HepG2 (cell line): ENCODE measurements around the gene WDR45B. TPM values are rescaled to one million over a fixed set of nuclear protein-coding genes. Genes with fewer than 3 reads are reported as not detected.

ENCODE experiments used
- ASH2L ChIP-seq: fragments of 300-600, 200-600 bp; sonication (generic); IDR thresholded peaks from 2 replicates; pipeline ENCODE4 v1.7.0; 2017; ENCODE audit warnings: low read depth, mild to moderate bottlenecking, moderate library complexity, mixed read lengths, low read length; ENCODE audit not compliant: insufficient read length
- CHCHD3 ChIP-seq: sonication (generic); formaldehyde crosslinking; IDR thresholded peaks from 2 replicates; pipeline ENCODE4 v1.8.0; 2022; ENCODE audit warnings: mild to moderate bottlenecking, missing genetic modification reagents, moderate library complexity
- ELF3 ChIP-seq: IDR thresholded peaks from 2 replicates; pipeline ENCODE4 v1.6.1; 2016; ENCODE audit warnings: missing genetic modification reagents, missing compliant biosample characterization
- ETV5 ChIP-seq: IDR thresholded peaks from 2 replicates; pipeline ENCODE4 v1.6.1; 2018; ENCODE audit warnings: missing biosample characterization, missing genetic modification reagents, inconsistent platforms, borderline replicate concordance
- IRF1 ChIP-seq: sonication (generic); formaldehyde crosslinking; IDR thresholded peaks from 2 replicates; pipeline ENCODE4 v1.4.0; 2020; ENCODE audit warnings: low read depth, mild to moderate bottlenecking, missing genetic modification reagents
- JDP2 ChIP-seq: sonication (generic); formaldehyde crosslinking; IDR thresholded peaks from 2 replicates; pipeline ENCODE4 v1.8.1; 2022; ENCODE audit warnings: missing genetic modification reagents, borderline replicate concordance
- KDM4B ChIP-seq: sonication (generic); formaldehyde crosslinking; IDR thresholded peaks from 2 replicates; pipeline ENCODE4 v1.4.0; 2020; ENCODE audit warnings: missing genetic modification reagents
- MBD4 ChIP-seq: IDR thresholded peaks from 2 replicates; pipeline ENCODE4 v1.6.1; 2012; ENCODE audit warnings: low read length, inconsistent platforms, borderline replicate concordance
- MLLT10 ChIP-seq: sonication (generic); formaldehyde crosslinking; IDR thresholded peaks from 2 replicates; pipeline ENCODE4 v1.4.0; 2020; ENCODE audit warnings: missing genetic modification reagents
- NCOA2 ChIP-seq: sonication (generic); formaldehyde crosslinking; IDR thresholded peaks from 2 replicates; pipeline ENCODE4 v1.8.0; 2022; ENCODE audit warnings: inconsistent platforms
- NCOA5 ChIP-seq: sonication (generic); formaldehyde crosslinking; IDR thresholded peaks from 2 replicates; pipeline ENCODE4 v1.4.0; 2020; ENCODE audit warnings: missing genetic modification reagents
- NFIC ChIP-seq: IDR thresholded peaks from 2 replicates; pipeline ENCODE4 v1.6.1; 2012; ENCODE audit warnings: mild to moderate bottlenecking, low read length, inconsistent platforms
- ONECUT2 ChIP-seq: sonication (generic); formaldehyde crosslinking; IDR thresholded peaks from 2 replicates; pipeline ENCODE4 v1.4.0; 2020; ENCODE audit warnings: missing genetic modification reagents
- PRDM4 ChIP-seq: sonication (generic); formaldehyde crosslinking; IDR thresholded peaks from 2 replicates; pipeline ENCODE4 v1.9.0; 2021; ENCODE audit warnings: missing genetic modification reagents, borderline replicate concordance
- RARA ChIP-seq: IDR thresholded peaks from 2 replicates; pipeline ENCODE4 v1.6.1; 2016; ENCODE audit warnings: missing genetic modification reagents, missing compliant biosample characterization
- SMC3 ChIP-seq: IDR thresholded peaks from 2 replicates; pipeline ENCODE4 v1.6.1; 2011; ENCODE audit warnings: low read length, improper control_type of control experiment
- TCF7 ChIP-seq: sonication (generic); IDR thresholded peaks from 2 replicates; pipeline ENCODE4 v1.6.1; 2016; ENCODE audit warnings: antibody characterized with exemption, low read depth
- ZBTB8A ChIP-seq: sonication (generic); formaldehyde crosslinking; IDR thresholded peaks from 2 replicates; pipeline ENCODE4 v1.4.0; 2020; ENCODE audit warnings: mild to moderate bottlenecking, low read depth, missing genetic modification reagents, borderline replicate concordance
- ZMAT3 ChIP-seq: sonication (generic); formaldehyde crosslinking; conservative IDR thresholded peaks from 2 replicates; pipeline ENCODE4 v1.7.0; 2021; ENCODE audit warnings: missing genetic modification reagents
- ZNF20 ChIP-seq: sonication (generic); formaldehyde crosslinking; IDR thresholded peaks from 2 replicates; pipeline ENCODE4 v1.4.0; 2020; ENCODE audit warnings: mild to moderate bottlenecking, moderate library complexity, missing genetic modification reagents
- ZNF510 ChIP-seq: sonication (generic); formaldehyde crosslinking; IDR thresholded peaks from 2 replicates; pipeline ENCODE4 v1.4.0; 2020; ENCODE audit warnings: low read depth, mild to moderate bottlenecking, missing genetic modification reagents
- ZNF546 ChIP-seq: sonication (generic); formaldehyde crosslinking; conservative IDR thresholded peaks from 2 replicates; pipeline ENCODE4 v1.8.1; 2023; ENCODE audit warnings: mild to moderate bottlenecking, missing genetic modification reagents
- ZNF550 ChIP-seq: sonication (generic); formaldehyde crosslinking; IDR thresholded peaks from 2 replicates; pipeline ENCODE4 v1.4.0; 2020; ENCODE audit warnings: mild to moderate bottlenecking, missing genetic modification reagents, borderline replicate concordance
- ZNF558 ChIP-seq: sonication (generic); formaldehyde crosslinking; IDR thresholded peaks from 2 replicates; pipeline ENCODE4 v1.9.0; 2022; ENCODE audit warnings: mild to moderate bottlenecking, missing genetic modification reagents, borderline replicate concordance
- ZNF790 ChIP-seq: sonication (generic); formaldehyde crosslinking; IDR thresholded peaks from 2 replicates; pipeline ENCODE4 v1.8.0; 2022; ENCODE audit warnings: missing genetic modification reagents, mild to moderate bottlenecking, borderline replicate concordance
- polyA plus RNA-seq, 8 experiments: library from polyadenylated mRNA; depleted of rRNA in 3 of 8; stranded (reverse) in 7 of 8; unstranded in 1 of 8; fragments of >200 nt; fragmentation: Illumina TruSeq in 4 of 8; extraction: Trizol in 4 of 8; gene quantifications; 2 replicates each; pipeline versions ENCODE4 v1.2.1 to v1.2.3, GENCODE V29; 2011 to 2016; ENCODE audit warnings: low read depth in 4 of 8, missing spikeins in 1 of 8, mixed read lengths in 1 of 8; ENCODE audit not compliant: insufficient read depth in 1 of 8
- total RNA-seq, 5 experiments: library from RNA; depleted of rRNA; stranded (reverse); fragments of >200 nt; fragmentation: Illumina TruSeq; extraction: Trizol; gene quantifications; 2 replicates each; pipeline ENCODE4 v1.2.3, GENCODE V29; 2016; ENCODE audit warnings: low read depth in 1 of 5
- TF ChIP-seq, protein P1 (sequence below): sonication (generic); formaldehyde crosslinking; IDR thresholded peaks from 2 replicates; pipeline ENCODE4 v1.8.1; 2023; ENCODE audit warnings: mild to moderate bottlenecking, missing genetic modification reagents
- TF ChIP-seq, protein P2 (sequence below): IDR thresholded peaks from 2 replicates; pipeline ENCODE4 v1.6.1; 2016; ENCODE audit warnings: low read depth

Gene WDR45B
- total and polyA plus RNA-seq, 2 of the 13 experiments (the other 11 are each of a cell fraction or from before 2014, with no cell fraction given) = 86.2 to 155 TPM

GRCh38 chr17:82648165-82648668 is at the start of gene WDR45B (continued):
- no peak for TF ChIP-seq TCF7
- TF ChIP-seq ZNF790 (CRISPR knock-in tag) = 0 out of 2 replicates have a peak, but pooled peaks have one; percentile 91
- TF ChIP-seq ZBTB8A (CRISPR knock-in tag) = no peak
- no peak for TF ChIP-seq ZNF550 (CRISPR knock-in tag)
- no peak; the same call in 1 of the 2 replicates for TF ChIP-seq ZNF558 (CRISPR knock-in tag)
- peak; percentile 98 for TF ChIP-seq ETV5 (CRISPR knock-in tag)
- peak; percentile 73; the same call in 1 of the 2 replicates for TF ChIP-seq ELF3 (CRISPR knock-in tag)
- TF ChIP-seq, protein P1, sequence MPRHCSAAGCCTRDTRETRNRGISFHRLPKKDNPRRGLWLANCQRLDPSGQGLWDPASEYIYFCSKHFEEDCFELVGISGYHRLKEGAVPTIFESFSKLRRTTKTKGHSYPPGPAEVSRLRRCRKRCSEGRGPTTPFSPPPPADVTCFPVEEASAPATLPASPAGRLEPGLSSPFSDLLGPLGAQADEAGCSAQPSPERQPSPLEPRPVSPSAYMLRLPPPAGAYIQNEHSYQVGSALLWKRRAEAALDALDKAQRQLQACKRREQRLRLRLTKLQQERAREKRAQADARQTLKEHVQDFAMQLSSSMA (CRISPR knock-in tag) = peak; percentile 66; the same call in 1 of the 2 replicates
- no peak for TF ChIP-seq ONECUT2 (CRISPR knock-in tag)
- TF ChIP-seq SMC3 = no peak
- peak; percentile 96 for TF ChIP-seq ZMAT3 (CRISPR knock-in tag)
- no peak for TF ChIP-seq NCOA5 (CRISPR knock-in tag)
- peak; percentile 76 for TF ChIP-seq KDM4B
- no peak for TF ChIP-seq JDP2
- TF ChIP-seq MBD4 = no peak
- TF ChIP-seq ZNF20 (CRISPR knock-in tag) = no peak
- peak; percentile 26; the same call in 1 of the 2 replicates for TF ChIP-seq NCOA2 (CRISPR knock-in tag)
- TF ChIP-seq RARA (CRISPR knock-in tag) = peak; percentile 43; the same call in 1 of the 2 replicates
- no peak; the same call in 1 of the 2 replicates for TF ChIP-seq PRDM4 (CRISPR knock-in tag)
- TF ChIP-seq ZNF510 (CRISPR knock-in tag) = no peak
- TF ChIP-seq ZNF546 (CRISPR knock-in tag) = no peak; the same call in 1 of the 2 replicates
- TF ChIP-seq NFIC = no peak
- TF ChIP-seq IRF1 (CRISPR knock-in tag) = no peak
- TF ChIP-seq, protein P2, sequence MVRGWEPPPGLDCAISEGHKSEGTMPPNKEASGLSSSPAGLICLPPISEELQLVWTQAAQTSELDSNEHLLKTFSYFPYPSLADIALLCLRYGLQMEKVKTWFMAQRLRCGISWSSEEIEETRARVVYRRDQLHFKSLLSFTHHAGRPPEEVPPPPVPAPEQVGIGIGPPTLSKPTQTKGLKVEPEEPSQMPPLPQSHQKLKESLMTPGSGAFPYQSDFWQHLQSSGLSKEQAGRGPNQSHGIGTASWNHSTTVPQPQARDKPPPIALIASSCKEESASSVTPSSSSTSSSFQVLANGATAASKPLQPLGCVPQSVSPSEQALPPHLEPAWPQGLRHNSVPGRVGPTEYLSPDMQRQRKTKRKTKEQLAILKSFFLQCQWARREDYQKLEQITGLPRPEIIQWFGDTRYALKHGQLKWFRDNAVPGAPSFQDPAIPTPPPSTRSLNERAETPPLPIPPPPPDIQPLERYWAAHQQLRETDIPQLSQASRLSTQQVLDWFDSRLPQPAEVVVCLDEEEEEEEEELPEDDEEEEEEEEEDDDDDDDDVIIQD (CRISPR knock-in tag) = peak; percentile 70; the same call in 1 of the 2 replicates
- peak; percentile 75 for TF ChIP-seq ASH2L
- no peak for TF ChIP-seq MLLT10
- TF ChIP-seq CHCHD3 (CRISPR knock-in tag) = peak; percentile 98
